Measurements from ENCODE around the gene MICU1. TPM values are rescaled to one million over a fixed set of nuclear protein-coding genes. Genes with fewer than 3 reads are reported as not detected.
A peak's percentile ranks its signal among the peaks of the same experiment; 100 is the strongest.

The MICU1 gene
- total RNA-seq, 6 experiments from 2014 or later = 54.7 to 62.7 (median 59.8) TPM

DNA sequence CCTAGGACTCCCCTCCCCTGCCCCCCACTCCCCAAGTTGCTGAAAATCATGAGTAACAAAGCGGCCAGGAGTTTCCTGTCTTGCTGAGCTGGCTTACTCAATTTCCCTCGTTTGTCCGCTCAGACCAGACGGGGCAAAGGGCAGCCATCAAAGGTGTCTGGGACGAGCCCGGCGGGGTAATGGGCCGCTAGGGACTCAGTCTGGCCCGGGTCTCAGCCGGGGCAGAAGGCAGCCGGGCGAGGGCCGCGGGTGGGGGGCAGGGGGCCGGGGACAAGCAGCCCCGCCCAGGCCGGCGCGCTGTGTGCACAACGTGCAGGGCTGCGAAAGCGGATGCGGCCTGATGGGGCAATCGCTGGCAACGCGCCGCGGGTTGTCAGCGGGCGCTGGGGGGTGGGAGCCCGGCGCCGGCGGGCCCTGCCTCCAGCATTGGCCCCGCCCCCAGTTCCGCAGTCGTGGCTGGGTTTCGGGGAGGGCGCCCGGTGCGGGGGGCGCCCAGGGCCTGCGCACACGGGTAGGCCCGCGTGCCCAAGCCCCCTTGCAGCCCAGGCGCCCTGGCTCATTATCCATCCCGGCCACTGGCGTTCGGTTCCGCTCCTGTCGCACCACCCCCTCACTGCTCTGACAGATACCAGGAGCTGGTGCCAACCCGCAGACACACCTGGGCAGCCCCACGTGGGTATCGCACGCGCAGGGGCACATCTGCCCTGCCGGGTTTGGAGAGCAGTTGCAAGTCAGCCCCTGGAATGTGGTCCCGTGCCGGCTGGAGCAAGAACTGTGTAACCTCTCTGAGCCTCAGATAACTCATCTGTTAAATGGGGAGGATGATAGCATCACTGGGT, 306.2 kb downstream of the MICU1 start:
- TF ChIP-seq, protein P1, sequence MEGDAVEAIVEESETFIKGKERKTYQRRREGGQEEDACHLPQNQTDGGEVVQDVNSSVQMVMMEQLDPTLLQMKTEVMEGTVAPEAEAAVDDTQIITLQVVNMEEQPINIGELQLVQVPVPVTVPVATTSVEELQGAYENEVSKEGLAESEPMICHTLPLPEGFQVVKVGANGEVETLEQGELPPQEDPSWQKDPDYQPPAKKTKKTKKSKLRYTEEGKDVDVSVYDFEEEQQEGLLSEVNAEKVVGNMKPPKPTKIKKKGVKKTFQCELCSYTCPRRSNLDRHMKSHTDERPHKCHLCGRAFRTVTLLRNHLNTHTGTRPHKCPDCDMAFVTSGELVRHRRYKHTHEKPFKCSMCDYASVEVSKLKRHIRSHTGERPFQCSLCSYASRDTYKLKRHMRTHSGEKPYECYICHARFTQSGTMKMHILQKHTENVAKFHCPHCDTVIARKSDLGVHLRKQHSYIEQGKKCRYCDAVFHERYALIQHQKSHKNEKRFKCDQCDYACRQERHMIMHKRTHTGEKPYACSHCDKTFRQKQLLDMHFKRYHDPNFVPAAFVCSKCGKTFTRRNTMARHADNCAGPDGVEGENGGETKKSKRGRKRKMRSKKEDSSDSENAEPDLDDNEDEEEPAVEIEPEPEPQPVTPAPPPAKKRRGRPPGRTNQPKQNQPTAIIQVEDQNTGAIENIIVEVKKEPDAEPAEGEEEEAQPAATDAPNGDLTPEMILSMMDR (IDR thresholded peaks at IDR 0.05) = peak; percentile 15
- H3K4me1 Mint-ChIP-seq (ENCODE audit: low read depth) = peaks cover 48% of the 10 kb centered on the region
- H3K4me3 Mint-ChIP-seq = peak overlapping the region; percentile 66
- DNase-seq = peak; percentile 73
- no peaks in the 10 kb centered on the region for H3K36me3 Mint-ChIP-seq (ENCODE audit: low read depth)
- peak overlapping the region; percentile 100 for H3K27ac Mint-ChIP-seq
- no peaks in the 10 kb centered on the region for H3K9me3 Mint-ChIP-seq
- H3K27me3 Mint-ChIP-seq (ENCODE audit: insufficient read depth) = peaks cover 3% of the 10 kb centered on the region

DNA sequence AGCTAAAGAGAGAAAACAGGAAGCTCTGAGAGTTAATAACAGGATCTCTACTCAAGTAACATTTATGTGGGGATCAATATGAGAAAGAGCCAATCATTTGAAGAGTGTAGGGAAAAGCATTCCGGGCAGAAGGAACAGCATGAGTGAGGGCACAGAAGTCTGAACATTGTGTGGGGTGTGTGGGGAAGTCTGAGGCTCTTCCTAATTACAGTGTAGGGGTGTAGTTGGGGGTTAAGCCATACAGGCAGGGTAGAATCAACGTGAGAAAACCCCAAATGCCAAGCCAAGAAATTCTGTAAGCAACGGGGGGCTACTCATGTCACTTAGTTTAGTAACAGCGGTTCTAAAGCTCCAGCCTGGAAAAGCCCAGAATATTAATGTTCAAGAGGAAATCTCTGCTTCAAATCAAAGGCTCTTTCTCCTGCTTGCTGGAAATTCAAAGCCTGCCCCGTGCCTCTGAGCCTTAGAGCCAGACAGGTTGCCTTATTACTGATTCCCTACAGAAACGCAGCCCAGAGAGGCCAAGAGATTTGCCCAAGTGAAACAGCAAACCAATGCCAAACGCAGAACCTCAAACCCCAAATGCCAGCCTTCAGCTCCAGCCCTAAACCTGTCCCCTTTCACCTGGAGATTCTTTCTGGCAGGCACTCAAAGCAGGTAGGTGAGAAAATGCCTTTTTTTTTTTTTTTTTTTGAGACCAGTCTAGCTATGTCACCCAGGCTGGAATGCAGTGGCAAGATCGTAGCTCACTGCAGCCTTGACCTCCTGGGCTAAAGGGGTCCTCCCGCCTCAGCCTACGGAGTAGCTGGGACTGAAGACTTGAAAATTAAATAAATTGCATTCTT, 307.2 kb downstream of the MICU1 start:
- Mint-ChIP-seq H3K9me3 (no peaks in the 10 kb centered on the region), H3K36me3 (ENCODE audit: low read depth) (no peaks in the 10 kb centered on the region), H3K27me3 (ENCODE audit: insufficient read depth) (peaks cover 3% of the 10 kb centered on the region), H3K27ac (peak overlapping the region; percentile 76), H3K4me1 (ENCODE audit: low read depth) (peaks cover 48% of the 10 kb centered on the region), H3K4me3 (peak overlapping the region; percentile 66)
- TF ChIP-seq, protein P1 (IDR thresholded peaks at IDR 0.05) = no peak
- DNase-seq = no peak

Other genes with a start within 250 kb of the MICU1 start
- 10 to 100 TPM; 28.3 to 36.2 (median 32.3) TPM for gene MCU, start 66.1 kb upstream of the MICU1 start, total RNA-seq (2021; fragmentation: NEBNext Ultra II Directional; extraction: Animal tissue kit (Norgen Biotek cat#: 25700))